HG02623 (cell line): Measurements from ENCODE around the gene OCA2.

Experiments
- ATAC-seq: cut with Tn5 transposase; IDR thresholded peaks from one replicate; pipeline ENCODE4 v1.9.1; 2021; ENCODE audit warnings: moderate library complexity; ENCODE audit not compliant: unreplicated experiment

OCA2 gene

GRCh38 chr15:28105793-28106192 lies 6.7 kb upstream of the OCA2 start:
- no peak for ATAC-seq

DNA sequence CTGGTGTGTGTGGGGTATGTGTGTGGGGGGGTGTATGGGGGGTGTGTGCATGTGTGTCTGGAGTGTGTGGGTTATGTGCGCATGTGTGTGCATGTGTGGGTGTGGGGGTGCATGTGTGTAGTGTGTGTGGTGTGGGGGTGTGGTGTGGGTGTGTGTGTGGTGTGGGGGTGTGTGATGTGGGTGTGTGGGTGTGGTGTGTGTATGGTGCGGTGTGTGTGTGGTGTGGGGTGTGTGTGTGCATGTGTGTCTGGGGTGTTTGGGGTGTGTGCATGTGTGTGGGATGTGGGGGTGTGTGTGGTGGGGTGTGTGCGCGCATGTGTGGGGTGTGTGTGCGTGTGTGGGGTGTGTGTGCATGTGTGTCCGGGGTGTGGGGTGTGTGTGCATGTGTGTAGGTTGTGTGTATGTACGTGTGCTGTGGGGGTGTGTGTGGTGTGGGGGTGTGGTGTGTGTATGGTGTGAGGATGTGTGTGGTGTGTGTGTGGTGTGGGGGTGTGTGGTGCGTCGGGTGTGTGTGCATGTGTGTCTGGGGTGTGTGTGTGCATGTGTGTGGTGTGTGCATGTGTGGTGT lies 6.2 kb upstream of the OCA2 start:
- ATAC-seq = no peak

DNA sequence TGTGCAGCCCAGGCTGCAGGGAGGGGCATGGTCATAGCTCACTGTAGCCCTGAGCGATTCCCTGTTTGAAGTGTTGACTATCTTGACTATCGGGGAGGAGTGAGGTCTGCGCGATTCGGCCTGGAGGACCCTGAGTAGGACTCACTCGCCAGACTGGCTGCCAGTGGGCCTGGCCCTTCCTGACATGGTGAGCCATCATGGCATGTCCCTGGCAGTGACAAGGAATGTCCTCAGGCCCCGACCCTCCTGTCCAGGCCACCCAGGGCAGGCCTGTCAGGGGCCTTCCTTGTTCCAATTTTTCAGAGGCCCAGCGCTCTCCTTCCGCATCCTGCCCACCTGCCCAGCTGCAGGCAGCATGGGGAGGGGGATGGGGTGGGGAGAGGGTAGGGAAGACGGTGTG lies 5.2 kb upstream of the OCA2 start:
- ATAC-seq = no peak

GRCh38 chr15:28103831-28104230 lies 4.7 kb upstream of the OCA2 start:
- no peak for ATAC-seq

DNA sequence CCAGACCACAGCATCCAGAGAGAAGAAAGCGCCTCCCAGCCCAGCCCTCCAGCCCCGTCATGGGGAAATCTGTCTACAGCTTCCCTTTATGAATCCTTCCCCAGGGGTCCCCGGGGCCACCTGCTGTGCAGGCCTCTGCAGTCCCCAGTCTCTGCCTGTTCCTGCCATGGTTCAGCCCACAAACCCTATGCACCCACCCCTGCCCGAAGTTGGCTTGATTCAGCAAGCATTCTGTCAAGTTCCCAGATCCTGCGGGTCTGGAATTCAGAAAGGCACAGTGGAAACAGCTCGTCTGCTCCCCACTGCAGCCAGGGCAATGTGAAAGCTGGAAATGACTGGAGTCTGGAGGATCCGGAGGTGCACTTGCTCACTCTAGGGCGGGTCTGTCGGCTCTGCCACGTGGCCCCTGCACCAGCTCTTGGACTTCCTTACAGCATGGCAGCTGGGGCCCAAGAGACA lies 2.9 kb upstream of the OCA2 start:
- ATAC-seq = no peak

DNA sequence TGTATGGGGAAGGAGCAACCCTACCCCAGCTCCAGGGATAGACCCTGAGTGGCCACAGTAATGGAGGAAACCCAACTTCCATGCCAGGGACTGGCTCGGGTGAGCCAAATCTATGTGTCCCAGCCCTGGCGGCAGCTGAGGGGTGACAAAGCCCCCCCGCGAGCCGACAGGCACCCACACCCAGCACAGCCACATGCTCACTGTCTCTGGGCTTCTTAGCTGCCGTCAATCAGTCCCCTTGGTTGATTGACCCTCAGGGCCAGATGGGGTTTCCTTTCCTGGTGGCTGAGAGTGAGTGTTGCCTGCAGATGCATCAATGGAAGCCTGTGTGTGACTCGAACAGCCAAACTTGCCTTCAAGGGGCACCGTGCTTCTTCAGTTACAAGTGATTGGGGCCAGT lies 2.1 kb upstream of the OCA2 start:
- no peak for ATAC-seq

- no peak for ATAC-seq
Measured at GRCh38 chr15:28100516-28101195, 1.5 kb upstream of the OCA2 start.

DNA sequence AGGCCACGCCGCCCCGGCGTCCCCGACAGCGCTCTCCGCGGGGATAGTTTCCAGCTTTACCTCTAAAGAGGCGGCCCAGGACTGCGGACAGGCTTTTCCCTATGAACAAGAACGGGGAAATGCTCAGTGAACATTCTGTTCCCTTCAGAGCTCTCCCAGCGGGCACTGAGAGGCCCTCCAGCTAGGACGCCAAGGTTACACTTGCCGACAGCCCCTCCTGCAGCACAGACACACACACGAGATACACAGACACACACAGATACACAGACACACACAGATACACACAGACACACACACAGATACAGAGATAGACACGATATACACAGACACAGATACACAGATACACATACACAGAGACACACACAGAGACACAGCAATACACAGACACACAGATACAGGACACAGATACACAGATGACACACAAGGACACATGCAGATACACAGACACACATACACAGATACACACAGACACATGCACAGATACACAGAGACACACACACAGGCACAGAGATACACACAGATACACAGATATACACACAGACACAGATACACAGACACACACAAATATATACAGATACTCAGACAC lies 533 bp upstream of the OCA2 start:
- no peak for ATAC-seq

DNA sequence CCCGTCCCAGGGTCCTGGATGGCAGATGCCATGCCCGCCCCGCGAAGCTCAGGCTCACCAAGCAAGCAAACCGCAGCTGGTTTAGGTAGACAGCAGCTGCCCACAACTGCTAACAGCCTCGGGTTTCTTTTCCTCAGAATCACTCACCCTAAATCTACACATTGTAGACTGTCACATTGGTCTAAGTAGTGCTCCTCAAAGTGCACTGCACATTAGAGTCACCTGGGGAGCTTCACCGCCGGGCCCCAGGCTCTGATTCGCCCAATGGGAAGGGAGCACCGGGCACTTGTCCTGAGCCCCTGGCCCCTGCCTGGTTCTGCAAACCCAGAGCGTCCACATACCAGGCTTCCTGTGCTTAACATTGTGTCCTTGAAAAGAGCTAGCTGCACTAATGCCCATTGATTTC lies 752 bp downstream of the OCA2 start:
- no peak for ATAC-seq

- no peak for ATAC-seq
Measured at GRCh38 chr15:28097656-28098359, 1.3 kb downstream of the OCA2 start.

DNA sequence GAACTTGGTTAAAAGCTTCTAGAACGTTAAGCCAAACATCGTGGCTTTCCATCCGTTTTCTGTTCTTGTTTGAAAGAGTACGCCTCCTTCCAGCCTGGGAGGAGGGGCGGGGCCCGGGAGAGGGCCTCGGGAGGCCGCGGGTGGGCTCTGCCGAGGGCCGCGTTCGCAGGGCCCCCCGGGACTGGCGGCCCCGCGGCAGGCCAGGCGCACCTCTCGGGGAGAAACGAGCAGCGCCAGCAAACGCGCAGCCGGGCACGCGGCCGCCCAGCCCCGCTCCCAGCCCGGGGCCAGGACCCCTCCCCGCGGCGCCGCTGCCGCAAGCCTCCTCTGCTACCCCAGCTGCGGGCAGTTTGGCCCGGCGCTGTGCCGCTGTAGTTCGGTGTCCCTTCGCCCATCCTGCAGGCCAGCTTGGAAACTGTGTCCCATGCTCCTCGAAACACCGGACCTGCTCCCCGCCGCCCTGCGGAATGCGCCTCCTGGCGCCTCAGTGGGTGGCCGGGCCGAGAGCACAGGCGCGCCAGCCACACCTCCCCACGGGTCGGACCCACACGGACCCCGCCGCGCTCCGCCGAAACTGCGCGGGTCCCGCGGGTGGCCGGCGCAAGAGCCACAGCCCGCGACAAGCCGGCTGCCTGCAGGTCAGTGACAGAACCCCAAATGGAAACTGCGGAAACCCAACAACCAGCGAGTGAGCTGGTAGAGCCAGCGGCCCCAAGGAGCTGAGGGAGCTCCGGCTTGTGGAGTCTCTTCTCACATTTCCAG lies 2.3 kb downstream of the OCA2 start:
- ATAC-seq = no peak

DNA sequence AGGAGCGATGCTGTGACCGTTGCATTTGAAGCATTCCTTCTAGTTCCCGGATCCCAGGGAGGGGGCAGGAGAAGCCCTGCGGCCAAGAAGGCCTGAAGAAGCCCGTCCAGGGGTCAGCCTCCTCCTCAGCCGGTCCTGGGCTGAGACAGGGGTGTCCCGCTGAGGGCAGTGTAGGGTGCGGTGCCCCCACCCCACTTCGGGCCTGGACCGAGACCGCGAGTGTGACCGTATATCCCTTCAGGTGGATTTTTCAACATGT lies 2.8 kb downstream of the OCA2 start:
- peak; percentile 5 for ATAC-seq

DNA sequence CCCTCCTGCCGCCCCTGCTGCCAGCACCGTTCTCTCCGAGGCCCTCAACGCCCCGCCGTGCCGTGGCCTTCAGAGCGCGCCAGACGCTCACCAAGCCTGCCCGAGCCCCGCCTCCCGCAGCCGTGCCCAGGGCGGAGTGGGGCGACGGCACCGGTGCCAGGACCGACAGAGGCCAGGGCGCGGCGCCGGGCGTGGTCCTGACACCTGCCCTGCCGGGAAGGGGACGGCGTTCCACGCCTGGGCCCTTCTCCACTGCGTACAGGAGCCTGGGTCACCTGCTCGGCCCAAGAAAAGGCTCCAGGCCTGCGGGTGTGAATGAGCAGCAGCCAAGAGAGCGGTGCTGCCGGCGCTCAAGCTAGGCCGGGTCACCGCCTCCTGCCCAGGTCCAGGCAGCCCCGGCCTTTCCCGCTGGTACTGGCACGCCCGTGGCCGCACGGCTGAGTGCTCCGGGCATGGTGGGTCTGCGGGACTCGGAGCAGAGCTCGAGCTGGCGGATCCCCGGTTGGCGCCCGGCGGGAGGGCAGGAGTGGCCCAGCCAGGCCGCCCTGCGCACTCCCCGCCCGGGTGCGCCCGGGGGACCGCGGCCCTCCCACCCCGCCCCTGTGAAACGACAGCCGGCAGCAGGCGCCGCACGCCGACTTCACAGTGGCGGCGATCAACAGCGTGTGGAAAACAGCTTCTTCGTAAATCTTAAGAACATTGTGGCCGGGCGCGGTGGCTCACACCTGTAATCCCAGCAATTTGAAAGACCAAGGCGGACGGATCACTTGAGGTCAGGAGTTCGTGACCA lies 4.2 kb downstream of the OCA2 start:
- ATAC-seq = no peak

DNA sequence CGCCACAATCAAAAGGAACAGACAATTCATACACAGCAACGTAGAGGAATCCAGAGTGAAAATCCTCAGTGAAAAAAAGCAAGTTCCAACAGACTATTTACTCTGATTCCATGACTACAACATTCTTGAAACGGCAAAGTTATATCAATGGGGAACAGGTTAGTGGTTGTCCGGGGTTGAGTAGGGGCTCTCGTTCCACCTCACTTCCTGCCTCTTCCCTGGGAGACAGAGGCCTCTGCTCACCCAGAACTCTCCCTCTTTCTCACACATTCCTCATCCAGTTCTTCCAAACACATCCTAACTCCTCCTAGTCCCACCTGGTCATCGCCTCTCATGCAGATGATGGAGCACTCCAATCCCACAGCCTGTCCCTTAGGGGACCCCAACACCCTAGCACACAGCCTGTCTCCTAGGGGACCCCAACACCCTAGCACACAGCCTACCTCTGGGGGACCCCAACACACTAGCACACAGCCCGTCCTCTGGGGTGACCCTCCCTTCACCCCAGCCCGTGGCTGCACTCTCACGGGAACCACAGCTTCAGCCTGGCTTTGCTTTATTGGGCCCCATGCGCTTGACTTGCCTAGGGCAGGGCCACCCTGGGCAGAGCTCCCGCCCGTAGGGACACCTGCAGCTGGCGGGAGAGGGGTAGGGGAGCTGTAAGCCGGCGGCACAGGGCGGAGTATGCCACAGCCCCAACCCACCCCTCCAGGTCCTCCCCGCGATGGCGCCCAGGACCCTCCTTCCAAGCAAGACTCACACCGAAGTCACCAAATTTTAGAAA lies 5.2 kb downstream of the OCA2 start:
- ATAC-seq = no peak

DNA sequence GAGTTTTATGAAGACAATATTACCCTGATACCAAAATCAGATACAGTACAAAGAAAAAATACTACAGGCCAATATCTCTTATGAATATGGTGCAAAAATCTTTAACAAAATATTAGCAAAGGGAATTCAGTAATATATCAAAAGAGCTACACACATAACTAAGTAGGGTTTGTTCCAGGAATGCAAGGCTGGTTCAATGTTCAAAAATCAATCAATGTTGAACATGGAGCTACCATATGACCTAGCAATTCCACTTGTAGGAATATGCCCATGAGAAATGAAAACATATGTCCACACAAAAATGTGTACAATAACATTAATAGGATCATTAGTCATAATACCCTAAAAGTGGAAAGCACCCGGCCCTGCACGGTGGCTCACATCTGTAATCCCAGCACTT lies 7.8 kb downstream of the OCA2 start:
- no peak for ATAC-seq

- ATAC-seq = peak; percentile 99
Measured at GRCh38 chr15:28086175-28086703, 12.9 kb downstream of the OCA2 start.

DNA sequence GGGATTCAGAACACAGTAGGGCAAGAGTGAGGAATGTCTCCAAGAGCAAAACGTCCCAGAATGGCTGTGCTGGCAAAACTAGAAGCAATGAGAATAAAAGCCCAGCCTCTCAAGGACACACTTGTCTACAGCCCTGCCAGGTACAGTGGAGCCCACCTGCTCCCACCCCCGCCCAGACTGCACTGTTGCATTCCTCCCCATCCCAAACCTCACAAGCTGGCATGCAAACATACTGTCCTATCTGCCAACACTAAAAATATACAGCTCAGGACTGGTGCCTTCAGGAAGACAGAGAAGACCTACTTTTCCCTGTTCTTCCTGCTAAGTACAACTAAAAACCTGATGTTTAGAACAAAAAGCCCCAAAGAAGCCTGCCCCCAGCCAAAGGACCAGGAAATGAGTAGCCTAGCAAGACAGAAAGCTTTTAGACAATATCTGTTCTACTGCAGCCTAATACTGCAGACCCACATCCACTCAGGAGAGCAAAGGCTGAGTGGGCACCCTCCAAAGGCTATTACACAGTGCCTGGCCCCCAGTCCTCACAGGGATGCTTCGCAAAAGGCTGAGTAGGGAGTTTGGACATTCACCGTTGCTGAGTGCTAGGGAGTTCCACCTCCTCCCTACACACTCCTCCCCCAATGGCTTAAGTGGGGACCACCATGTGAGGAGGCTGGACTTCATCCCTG lies 13.5 kb downstream of the OCA2 start:
- ATAC-seq = no peak

GRCh38 chr15:28084547-28084946 lies 14.6 kb downstream of the OCA2 start:
- no peak for ATAC-seq
